Adrenal gland (tissue), 5 donors: ENCODE data around the gene PTBP3.

ENCODE experiments used
- CTCF ChIP-seq, 6 experiments: fragments of 450-650 bp in 4 of 6; fragments of 200-600 bp in 2 of 6; sonication (generic) in 1 of 6; IDR thresholded peaks; 1 replicate in 5 of 6; 2 replicates in 1 of 6; pipeline versions ENCODE4 v1.5.1 to v1.8.0; 2016 to 2021; ENCODE audit warnings: antibody characterized with exemption in 6 of 6, mild to moderate bottlenecking in 2 of 6, moderate library complexity in 1 of 6
- POLR2A ChIP-seq, 2 donors: fragments of 450-650 bp; IDR thresholded peaks; one replicate each; pipeline ENCODE4 v1.6.1; 2017; ENCODE audit warnings: antibody characterized with exemption in 2 of 2, mild to moderate bottlenecking in 2 of 2, moderate library complexity in 1 of 2
- donor health status: DM: no; HTN: no; CAD: no.

GRCh38 chr9:112239284-112239683 is 94.1 kb downstream of the PTBP3 start:
- no peak for TF ChIP-seq POLR2A (IDR thresholded peaks at IDR 0.05)
- no peak for TF ChIP-seq CTCF (IDR thresholded peaks at IDR 0.05)
